Fibroblast of skin of scalp (primary cell): ENCODE data around the gene DNAH10.

ENCODE experiments used
- DNase-seq: peaks from one replicate; pipeline ENCODE4 v3.0.0-alpha.2; 2013

The DNAH10 gene

DNA sequence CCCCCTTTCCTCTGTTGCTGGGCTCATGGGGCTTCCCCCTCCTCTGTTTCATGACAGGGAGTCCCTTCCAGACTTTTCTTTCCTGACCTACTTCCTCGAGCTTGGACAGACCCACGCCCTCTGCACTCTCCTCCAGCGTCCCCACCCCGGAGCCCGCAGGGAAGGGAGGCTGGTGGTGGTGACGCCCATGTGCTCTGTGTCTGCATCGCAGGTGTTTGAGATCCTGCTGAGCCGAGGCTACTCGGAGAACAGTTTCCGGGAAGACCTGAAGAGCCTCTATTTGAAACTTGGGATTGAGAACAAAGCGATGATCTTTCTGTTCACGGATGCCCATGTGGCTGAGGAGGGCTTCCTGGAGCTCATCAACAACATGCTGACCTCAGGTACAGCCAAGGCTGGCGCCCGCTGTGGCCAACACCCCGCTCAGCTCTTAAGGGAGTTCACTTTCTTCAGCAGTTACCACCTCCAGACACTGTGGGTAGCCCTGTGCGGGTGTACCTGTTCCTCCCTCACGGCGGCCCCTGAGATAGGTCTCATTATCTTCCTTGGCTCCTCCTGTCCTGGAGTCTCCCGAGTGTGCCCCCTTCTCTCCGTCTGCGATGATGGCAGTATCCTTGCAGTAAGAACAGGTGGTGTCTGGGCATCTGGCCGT, 125.0 kb downstream of the DNAH10 start:
- no peak for DNase-seq

- DNase-seq, result no peak
Measured at GRCh38 chr12:123888989-123889388, 126.9 kb downstream of the DNAH10 start.

- DNase-seq, result no peak
Measured at GRCh38 chr12:123889848-123890535, 127.9 kb downstream of the DNAH10 start.

DNA sequence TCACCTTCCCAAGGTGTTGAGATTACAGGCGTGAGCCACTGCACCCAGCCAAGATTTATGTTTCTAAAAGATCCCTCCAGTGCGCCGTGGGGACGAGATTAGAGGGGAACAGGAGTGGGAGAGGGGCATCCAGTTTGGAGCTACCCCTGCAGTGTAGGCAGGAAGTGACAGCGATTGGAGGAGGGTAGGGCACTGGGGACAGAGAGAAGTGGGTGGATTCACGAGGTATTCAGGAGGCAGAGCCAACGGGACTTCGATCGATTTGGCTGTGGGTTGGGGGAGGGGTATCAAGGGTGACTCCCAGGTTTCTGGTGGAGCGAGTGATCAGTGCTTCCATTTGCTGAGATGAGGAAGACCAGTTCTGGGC, 128.4 kb downstream of the DNAH10 start:
- no peak for DNase-seq

DNA sequence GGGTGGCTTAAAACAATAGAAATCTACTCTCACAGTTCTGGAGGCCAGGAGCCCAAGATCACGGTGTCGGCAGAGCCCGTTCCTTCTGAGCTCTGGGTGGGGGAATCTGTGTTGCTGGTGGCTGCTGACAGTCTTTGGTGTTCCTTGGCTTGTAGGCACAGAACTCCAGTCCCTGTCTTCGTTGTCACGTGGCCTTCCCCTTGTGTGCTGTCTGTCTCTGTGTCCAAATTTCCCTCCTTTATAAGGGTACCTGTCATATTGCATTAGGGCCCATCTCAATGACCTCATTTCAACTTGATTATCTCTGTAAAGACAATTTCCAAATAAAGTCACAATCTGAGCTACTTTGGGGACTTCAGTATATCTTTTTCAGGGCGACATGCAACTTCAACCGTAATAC, 128.9 kb downstream of the DNAH10 start:
- DNase-seq, result no peak

GRCh38 chr12:123891516-123892179, 129.5 kb downstream of the DNAH10 start:
- peak; percentile 87 for DNase-seq

GRCh38 chr12:123892180-123892559, 130.1 kb downstream of the DNAH10 start:
- DNase-seq, result no peak

GRCh38 chr12:123892853-123893252, 130.8 kb downstream of the DNAH10 start:
- no peak for DNase-seq

- no peak for DNase-seq
Measured at GRCh38 chr12:123893276-123893675, 131.2 kb downstream of the DNAH10 start.

DNA sequence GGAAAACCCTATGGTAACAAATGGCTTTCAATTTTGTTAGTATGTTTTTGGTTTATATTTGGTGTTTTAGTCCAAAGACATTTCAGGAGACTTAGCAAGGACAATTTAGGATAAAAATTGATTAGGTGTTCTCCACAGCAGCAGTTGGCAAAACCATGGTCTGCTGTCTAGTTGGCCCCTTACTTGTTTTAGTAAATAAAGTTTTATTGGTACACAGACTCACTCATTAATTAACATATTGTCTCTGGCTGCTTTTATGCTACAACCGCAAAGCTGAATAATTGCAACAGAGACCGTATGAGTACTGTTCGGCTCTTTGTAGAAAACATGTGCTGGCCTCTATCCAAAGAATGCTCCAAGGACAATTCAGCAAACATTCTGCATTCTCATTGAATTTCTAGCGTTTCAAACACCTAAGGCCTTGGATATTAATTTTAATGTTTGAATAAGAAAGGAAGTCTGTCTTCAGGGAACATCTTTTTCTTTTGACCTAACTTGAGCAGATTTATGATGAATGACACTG, 132.8 kb downstream of the DNAH10 start:
- peak; percentile 31 for DNase-seq

- no peak for DNase-seq
Measured at GRCh38 chr12:123895451-123895850, 133.3 kb downstream of the DNAH10 start.

DNA sequence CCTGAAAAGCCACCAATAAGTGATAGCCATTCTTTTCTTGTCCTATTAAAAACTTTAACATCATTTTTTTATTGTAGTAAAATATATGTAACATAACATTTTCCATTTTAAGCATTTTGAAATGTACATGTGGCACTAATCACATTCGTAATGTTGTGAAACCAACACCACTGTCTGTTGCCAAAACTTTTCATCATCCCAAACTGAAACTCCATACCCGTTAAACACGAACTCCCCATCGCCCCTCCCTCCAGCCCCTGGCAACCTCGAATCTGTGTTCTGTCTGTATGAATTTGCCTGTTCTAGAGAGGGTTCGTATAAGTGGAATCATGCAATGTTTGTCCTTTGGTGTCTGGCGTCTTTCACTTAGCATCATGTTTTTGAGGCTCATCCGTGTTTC, 134.7 kb downstream of the DNAH10 start:
- DNase-seq, result peak; percentile 90

DNA sequence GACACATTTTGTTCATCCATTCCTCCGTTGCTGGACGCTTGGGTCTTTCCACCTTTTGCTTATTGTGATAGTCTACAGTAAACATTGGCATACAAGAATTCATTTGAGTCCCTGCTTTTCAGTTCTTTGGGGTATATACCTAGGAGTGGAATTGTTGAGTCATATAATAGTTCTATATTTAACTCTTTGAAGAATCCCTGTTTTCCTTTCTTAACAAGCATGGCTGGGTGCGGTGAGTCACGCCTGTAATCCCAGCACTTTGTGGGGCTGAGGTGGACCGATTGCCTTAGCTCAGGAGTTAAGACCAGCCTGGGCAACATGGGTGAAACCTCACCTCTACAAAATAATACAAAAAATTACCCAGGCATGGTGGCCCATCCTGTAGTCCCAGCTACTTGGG, 135.1 kb downstream of the DNAH10 start:
- DNase-seq, result peak; percentile 85

DNA sequence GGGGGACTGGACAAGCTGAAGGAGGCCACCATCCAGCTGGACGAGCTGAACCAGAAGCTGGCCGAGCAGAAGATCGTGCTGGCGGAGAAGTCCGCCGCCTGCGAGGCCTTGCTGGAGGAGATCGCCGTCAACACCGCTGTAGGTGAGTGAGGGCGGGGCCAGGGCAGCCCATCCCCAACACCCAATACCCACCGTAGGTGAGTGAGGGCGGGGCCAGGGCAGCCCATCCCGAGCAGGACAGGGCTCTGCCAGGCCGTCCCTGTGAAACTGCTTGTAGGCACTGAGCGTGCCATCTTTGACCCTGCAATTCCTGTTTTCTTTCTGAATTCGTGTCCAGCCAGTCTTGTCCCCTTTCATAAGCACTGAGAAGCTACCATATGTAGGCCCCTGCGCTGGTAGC, 136.6 kb downstream of the DNAH10 start:
- DNase-seq, result no peak

- DNase-seq, result no peak
Measured at GRCh38 chr12:123899368-123899767, 137.3 kb downstream of the DNAH10 start.

- DNase-seq, result peak; percentile 35
Measured at GRCh38 chr12:123900871-123901376, 138.8 kb downstream of the DNAH10 start.

DNA sequence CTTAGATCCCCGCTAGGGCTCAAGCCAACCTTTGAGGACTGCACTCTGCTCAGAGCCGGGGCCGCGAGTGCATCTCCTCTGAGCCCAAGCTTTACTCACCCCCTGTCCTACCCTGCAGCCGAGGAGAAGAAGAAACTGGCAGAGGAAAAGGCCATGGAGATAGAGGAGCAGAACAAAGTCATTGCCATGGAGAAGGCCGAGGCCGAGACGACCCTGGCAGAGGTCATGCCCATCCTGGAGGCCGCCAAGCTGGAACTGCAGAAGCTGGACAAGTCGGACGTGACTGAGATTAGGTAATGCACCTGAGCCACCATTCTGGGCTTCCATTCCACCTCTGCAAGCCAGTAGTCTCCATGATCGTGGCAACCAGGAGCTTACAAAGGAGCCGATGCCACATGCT, 140.7 kb downstream of the DNAH10 start:
- DNase-seq, result no peak

DNA sequence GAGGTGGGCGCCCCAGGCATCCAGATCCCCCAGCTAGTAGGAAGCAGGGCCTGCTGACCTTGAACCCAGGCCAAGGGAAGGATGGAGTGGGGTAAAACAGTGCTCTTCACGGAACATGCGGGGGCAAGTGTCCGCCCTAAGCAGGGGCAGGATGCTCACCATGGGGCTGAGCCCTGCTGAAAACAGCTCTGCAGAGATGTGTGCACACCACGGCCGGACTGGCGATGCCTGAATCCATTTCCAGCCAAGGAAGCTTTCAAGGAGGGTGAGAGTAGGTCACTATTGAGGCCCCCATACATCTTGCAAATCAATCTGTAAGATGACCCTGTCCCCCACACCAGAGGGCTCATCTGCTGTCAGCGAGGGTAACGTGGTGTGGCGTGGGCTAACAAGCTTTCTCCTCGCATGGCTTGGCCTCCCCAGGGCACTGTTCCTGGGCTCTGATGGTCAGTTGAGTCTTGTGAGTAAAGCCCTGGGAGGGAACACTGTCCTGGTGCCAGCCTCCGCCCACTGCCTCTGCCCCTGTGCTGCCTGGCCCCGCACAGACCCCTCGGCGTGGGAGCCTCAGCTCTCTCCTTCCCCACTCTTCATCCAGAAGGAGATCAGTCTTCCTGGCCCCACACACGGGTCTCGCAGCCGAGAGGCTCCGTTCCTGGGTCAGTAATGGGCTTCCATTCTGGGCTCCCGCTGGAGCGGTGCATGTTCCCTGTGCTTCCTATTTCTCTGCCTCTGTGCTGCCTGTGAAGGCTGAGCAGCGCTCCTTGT, 141.4 kb downstream of the DNAH10 start:
- DNase-seq, result no peak

GRCh38 chr12:123905319-123905925, 143.3 kb downstream of the DNAH10 start:
- peak; percentile 89 for DNase-seq

- no peak for DNase-seq
Measured at GRCh38 chr12:123906711-123907420, 144.8 kb downstream of the DNAH10 start.

- DNase-seq, result peak; percentile 56
Measured at GRCh38 chr12:123907726-123908476, 145.8 kb downstream of the DNAH10 start.
